HG03469 (cell line): ENCODE results near the gene ABHD1.

Experiments used
- ATAC-seq: cut with Tn5 transposase; IDR thresholded peaks from one replicate; pipeline ENCODE4 v1.9.1; 2021; ENCODE audit warnings: mild to moderate bottlenecking, moderate library complexity, moderate number of reproducible peaks; ENCODE audit not compliant: unreplicated experiment

Gene ABHD1

DNA sequence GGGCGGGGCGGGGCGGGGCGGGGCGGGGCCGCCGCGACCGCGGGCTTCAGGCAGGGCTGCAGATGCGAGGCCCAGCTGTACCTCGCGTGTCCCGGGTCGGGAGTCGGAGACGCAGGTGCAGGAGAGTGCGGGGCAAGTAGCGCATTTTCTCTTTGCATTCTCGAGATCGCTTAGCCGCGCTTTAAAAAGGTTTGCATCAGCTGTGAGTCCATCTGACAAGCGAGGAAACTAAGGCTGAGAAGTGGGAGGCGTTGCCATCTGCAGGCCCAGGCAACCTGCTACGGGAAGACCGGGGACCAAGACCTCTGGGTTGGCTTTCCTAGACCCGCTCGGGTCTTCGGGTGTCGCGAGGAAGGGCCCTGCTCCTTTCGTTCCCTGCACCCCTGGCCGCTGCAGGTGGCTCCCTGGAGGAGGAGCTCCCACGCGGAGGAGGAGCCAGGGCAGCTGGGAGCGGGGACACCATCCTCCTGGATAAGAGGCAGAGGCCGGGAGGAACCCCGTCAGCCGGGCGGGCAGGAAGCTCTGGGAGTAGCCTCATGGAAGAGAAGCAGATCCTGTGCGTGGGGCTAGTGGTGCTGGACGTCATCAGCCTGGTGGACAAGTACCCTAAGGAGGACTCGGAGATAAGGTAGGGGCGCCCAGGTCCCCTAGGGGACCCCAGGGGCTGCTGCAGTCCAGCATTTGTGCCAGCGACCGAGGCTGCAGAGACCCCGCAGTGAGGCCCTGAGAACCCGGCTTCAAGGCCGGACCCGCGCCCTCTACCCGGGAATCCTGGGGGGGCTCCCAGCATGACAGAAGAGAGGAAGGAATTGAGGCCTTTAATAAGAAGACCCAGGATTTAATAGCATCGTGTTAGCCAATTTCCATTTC, 36.7 kb upstream of the ABHD1 start, which contains the start of gene KHK:
KHK (plus strand) TSS at position 49 of the 870 bp plus-strand sequence; CDS start at position 537, 488 bp downstream.
- ATAC-seq = peak; percentile 0

DNA sequence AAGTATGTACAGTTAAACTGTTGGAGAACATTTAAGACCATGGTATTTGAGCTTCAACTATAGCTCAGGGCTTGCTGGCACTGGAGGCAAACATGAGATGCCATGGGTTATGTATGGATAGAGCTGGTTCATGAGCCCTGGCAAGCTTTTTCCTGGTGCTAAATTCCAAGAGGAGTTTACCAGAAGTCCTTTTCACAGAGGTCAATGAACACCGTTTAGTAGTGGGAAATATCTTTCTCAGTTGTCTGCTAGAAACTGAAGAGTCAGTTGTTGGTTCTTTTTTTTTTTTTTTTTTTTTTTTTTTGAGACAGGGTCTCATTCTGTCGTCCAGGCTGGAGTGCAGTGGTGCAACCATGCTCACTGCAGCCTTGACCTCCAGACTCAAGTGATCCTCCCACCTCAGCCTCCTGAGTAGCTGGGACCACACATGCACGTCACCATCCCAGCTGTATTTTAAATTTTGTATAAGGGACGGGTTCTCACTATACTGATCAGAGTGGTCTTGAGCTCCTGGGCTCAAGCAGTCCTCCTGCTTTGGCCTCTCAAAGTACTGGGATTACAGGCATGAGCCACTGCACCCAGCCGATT, 35.7 kb upstream of the ABHD1 start:
- ATAC-seq = no peak

DNA sequence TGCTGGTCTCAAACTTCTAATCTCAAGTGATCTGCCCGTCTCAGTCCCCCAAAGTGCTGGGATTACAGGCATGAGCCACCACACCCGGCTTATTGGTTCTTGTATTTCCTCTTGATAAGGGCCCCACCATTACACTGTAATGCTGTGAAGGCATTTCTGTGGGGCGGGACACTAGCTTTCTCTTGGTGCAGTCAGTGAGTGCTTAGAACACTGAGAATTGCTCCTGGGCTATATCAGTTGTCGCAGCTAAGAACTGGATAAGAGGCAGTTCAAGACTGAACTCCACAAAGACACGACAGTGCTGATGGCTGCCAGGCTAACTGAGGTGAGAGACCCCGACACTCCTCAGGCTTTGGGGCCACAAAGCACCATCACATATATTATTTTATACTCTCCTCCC, 35.0 kb upstream of the ABHD1 start:
- ATAC-seq = no peak

DNA sequence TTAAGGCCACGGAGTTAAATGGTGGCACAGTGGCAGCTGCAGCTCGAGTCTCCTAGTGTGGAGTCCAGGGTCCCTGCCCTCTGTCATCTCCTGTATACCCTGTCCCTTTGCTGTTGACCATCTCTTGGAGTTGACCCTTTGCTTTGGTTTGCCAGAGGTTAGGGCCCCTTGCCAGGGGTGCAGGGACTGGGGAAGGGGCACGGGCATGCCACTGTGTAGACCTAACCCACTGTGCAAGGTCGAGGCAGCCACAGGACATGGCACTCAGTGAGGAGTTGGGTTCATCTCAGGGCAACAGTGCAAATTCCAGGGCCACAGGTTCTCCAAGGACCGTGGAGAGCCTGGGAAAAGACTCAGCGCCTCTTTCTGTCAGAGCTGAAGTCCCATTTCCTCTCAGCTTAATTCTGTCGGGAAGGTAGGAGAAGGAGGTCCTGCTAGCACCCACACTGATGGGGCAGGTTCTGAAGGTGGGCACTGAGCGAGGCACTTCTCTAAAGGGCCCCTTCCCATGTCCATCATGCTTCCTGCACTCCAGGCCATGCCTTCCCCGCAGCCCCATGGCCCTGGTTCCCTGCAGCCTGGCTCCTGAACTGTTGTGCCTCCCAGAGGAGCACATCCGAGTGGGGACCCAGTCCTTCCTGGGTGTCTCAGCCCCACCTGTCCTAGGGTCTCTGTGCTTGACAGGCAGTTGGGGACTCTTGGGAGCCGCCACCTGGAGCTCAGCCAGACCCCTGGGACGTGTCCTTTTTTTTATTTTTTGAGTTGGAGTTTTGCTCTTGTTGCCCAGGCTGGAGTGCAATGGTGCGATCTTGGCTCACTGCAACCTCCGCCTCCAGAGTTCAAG, 34.3 kb upstream of the ABHD1 start:
- ATAC-seq = no peak

DNA sequence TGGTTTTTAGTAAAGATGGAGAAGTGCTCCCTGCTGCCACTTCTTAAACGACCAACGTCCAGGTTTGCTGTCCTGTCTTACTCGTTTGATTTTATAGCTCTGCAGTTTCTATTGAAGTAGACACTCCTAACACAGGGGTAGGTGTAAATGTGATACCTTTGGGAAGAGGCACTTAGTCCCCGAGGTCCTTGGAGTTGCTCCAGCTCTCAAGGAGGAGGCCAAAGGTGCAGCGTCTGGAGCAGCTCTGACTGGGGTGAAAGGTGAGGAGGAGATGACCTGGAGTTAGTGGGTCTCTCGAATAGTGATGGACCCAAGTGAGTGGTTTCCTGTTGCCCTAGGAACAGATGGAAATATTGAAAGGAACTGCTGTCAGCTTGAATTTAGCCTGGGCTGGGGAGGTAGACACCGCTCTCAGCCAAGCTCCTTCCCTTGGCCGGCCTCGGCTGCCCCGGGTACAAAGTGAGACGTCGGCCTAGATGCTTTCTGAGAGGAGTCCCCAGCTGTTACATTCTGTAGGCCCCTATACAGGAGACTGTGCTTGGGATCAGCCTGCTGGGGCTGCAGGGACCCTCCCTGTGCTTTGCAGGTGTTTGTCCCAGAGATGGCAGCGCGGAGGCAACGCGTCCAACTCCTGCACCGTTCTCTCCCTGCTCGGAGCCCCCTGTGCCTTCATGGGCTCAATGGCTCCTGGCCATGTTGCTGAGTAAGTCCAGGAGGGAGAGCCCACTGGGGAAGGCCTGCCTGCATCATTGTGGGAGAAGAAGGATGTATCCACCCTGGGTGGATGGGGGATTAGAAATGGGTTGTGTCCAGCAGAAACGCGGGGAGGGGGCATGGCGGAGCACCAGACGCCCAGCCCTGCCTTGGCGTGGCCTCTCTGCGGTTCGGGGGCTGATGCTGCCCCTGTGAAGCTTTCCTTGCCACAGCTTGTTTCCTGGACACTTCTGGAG, 31.6 kb upstream of the ABHD1 start:
- no peak for ATAC-seq

DNA sequence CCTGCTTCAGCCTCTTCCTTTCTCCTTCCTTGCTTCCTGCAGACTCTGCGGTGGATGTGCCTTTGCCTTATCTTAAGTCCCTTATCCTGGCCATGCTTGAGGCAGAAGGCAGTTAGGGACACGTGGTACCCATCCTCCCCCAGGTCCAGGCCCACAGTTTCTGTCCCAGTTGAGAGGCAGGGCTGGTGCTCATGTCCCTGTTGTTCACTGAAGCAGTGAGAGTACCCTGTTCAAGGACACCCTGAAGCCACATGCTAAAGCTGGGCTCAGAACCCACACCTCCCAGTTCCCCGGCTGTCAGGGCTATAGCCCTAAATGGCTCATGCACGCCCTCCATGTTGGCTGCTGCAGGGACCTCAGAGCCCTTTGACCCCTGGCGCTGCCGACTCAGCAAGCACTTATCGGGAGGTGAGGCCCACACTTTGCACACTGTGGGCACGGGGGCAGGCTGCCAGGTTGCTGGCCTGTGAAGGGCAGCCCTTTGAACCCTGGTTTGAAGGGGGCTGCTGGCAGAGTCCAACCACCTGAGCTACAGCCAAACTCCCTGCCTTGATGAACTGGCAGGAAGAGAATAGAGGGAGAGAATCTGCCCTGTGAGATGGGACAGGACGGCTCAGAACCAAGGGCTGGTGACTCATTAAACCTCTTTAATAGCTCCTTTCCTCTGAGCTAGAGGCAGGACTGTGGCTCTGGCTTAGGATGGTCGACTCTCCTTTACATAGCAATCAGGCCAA, 30.8 kb upstream of the ABHD1 start:
- no peak for ATAC-seq

DNA sequence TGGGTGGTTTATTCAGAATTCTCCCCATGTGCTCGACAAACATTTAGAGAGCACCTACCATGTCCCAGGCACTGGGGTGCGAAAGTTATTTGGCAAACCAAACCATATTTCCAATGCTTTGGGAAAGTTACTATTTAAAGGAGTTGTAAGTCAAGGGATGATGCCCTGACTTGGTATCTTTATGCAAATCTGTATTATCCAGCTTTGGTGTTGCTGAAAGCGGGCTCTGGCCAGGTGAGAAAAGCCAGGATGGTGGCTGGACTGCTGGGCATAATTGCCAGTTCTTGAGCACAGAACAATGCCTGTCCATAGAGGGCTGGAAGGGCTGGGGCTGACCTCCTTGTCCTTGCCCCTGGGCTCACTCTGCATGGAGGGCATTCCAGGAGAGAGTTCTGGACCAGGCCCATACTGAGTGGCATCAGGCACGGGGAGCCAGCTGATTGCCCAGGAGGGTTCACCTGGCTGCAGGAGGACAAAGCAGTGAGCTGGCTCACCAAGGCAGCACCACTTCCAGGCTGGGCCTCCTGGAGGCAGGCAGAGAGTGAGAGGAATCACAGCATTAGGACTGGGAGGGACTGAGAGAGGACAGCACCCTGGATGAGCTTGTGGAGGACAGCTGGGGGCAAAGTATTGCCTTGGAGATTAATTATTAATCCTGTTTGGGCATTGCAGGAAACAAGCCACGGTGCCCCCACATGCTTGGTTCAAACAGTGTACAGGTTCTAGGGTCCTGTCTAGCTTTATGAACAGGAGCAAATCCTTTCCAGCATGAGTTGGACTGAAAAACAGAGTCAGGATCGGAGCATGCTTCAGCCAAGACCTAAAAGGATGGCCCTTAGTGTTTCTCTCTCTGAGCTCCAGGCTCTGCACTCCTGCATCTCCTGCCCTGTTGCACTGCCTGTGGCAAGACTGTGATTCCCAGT, 29.9 kb upstream of the ABHD1 start:
- no peak for ATAC-seq

DNA sequence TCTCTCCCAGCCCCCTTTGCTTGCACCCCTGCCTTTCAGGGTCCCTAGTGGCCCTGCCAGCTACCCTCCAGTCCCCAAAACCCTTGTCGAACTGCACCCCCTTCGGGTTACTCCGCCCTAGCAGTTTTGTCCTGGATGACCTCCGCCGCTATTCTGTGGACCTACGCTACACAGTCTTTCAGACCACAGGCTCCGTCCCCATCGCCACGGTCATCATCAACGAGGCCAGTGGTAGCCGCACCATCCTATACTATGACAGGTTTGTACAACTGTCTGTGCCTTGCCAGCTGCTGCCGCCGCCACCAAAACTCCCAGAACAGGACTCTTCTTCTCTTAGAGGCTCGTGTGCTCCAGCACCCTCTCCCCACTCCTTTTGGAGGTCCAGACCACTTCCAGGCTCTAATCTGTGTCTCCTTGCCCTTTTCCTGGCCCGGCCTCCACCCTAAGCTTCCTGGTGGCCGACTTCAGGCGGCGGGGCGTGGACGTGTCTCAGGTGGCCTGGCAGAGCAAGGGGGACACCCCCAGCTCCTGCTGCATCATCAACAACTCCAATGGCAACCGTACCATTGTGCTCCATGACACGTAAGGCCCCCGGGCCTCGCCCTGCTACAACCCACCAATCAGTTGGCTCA, 29.1 kb upstream of the ABHD1 start:
- ATAC-seq = no peak

DNA sequence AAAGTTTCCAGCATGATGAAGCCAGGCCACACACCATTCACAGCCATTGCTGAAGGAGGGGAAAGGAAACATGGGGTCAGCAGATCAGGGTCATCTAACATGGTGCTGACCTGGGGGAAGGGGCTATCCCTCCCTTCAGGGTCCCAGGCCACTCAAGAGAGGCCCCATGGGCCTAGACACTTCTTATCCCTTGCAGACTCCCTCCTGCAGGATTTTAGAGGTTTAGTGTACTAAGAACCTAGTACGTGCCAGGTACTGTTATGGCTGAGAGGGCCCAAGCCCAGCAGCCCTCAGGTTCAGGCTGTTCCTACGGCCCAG, 28.2 kb upstream of the ABHD1 start:
- ATAC-seq = no peak

DNA sequence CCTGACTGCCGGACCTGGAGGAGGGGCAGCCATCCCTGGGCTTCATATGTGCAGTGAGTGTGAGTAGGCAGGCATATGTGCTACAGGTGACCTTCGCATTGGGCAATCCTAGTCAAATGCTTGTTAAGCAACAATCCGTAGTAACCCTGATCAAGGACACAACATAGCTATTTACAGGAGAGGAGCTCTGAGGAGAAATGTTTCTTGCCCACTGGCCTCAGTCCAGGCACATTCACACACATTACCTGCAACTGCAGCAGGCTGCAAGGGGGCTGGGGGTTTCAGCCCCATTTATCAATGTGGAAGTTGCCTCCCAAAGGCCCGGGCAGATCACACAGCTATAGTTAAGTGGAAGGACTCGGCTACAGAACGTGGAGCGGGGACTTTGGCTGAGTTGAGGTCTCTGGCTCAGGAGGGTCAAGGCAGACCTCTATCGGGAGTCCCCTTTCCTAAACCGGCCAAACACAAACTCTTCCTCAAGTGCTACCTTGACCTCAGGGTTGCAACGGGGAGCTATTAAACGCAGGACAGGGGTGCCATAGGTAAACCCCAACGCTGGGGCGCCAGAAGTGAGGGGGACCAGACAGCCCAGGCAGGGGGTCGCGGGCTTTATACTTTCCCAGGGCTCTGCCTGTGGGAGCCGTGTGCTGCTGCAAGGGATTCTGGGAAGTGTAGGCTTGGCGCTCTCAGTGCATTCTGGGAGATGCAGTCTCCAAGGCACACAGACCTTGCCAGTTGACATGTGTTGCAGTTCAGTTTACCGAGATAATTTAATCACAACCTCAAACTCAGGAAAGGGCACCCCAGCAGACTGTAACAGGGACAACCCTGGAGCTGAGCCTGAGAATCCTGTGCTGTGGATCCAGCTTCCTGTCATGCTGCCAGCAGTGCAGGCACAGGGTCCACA, 27.6 kb upstream of the ABHD1 start:
- ATAC-seq = no peak

DNA sequence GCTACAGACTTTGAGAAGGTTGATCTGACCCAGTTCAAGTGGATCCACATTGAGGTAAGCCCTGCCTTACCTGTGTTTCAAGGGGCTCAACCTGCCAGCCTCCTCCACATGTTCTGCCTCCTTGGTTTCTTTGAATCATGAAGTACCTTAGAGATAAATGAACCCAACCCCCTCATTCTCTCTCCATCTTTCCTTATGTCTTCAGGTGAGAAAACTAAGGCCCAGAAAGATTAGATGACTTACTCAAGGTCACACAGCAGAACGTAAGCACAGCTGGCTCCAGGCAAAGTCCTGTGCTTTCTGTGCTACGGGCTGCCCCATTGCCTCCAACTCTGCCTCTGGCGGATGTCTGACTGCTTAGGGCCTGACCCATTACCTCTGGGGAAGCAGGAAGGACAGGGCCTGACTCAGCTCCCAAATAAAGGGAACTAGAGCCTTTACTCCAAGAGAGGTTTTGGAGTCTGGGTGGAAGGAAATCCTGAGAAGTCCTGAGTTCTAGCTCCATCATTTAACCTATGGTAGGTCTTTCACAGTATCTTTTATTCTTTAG, 26.8 kb upstream of the ABHD1 start:
- no peak for ATAC-seq

DNA sequence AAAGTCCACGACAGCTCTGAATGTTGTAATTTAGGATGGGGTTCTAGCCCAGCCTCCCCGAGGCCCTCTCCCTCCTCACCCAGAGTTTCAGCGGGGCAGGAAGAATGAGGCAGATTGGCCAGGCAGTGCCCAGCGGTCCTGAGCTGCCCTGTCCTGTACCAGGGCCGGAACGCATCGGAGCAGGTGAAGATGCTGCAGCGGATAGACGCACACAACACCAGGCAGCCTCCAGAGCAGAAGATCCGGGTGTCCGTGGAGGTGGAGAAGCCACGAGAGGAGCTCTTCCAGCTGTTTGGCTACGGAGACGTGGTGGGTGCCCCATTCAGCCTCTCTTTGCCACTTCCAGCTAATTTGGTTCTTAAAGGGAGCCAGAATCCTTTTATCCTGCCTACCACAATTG, 26.3 kb upstream of the ABHD1 start:
- ATAC-seq = no peak

DNA sequence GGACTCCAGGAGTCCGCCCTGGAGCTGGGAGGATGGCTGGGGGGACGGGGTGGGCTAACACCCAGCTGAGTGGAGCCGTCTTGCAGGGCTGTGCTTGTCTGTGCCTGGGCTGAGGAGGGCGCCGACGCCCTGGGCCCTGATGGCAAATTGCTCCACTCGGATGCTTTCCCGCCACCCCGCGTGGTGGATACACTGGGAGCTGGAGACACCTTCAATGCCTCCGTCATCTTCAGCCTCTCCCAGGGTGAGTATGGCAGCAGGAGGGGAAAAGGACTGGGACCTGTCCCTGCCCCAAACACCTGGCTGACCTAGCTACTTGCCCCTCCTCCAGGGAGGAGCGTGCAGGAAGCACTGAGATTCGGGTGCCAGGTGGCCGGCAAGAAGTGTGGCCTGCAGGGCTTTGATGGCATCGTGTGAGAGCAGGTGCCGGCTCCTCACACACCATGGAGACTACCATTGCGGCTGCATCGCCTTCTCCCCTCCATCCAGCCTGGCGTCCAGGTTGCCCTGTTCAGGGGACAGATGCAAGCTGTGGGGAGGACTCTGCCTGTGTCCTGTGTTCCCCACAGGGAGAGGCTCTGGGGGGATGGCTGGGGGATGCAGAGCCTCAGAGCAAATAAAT, 24.2 kb upstream of the ABHD1 start:
- no peak for ATAC-seq

DNA sequence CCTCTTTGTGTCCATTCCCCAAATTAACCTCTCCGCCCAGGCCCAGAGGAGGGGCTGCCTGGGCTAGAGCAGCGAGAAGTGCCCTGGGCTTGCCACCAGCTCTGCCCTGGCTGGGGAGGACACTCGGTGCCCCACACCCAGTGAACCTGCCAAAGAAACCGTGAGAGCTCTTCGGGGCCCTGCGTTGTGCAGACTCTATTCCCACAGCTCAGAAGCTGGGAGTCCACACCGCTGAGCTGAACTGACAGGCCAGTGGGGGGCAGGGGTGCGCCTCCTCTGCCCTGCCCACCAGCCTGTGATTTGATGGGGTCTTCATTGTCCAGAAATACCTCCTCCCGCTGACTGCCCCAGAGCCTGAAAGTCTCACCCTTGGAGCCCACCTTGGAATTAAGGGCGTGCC, 23.6 kb upstream of the ABHD1 start:
- ATAC-seq = no peak

DNA sequence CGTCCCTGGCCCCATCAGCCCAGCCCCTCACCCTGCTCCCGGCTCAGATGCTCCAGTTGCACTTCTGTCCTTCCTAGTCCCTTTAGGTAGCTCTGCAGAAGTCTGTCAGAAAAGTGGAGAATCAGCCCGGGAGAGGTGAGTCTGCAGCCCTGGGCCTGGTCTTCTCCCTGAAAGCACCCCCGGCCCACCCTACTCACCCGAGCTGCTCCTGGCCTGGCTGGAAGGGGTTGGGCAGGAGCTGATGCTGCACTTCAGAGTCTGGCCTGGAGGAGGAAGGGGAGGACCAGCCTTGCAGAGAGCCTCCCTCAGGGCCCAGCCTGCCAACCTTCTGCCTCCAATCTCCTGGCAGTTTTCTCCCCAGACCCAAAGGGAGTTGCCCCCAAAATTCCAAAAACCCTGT, 21.3 kb upstream of the ABHD1 start:
- no peak for ATAC-seq

DNA sequence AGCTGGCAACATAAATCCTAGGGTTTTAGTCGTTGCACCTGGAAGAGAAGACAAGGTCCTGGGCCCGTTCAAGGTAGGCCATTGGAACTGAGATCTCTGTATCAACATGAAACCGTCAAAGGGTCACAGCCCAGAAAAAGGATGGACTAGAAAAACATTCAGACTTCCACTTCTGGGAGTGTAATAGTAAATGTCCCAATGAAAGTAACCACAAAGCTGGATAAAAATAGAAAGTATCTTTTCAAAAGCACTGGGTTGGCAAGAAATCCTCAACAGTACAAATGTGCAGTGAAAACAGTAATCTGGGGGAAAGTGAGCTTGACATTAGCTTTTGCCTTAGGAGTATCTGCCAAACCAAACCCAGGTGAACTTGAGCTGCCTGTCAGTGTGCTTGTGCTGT, 17.6 kb upstream of the ABHD1 start:
- ATAC-seq = no peak

DNA sequence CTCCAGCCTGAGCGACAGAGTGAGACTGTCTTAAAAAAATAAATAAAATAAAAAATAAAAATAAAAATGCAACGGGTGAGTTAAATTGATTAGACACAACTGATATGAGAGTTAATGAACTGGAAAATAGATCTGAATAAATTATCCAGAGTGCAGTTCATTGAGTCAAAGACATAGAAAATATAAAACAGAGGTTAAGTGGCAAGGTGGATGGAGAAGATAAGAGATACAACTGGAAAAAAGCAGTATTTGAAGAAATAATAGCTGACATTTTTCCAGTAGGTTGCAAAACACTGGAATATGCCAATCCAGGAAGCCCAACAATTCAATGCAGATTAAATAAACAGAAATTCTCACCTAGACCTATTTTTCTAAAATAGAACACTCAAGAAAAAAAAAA, 15.4 kb upstream of the ABHD1 start:
- ATAC-seq = no peak
